NCI-H2081 (cell line): Measurements from ENCODE around the gene ST6GALNAC2.
"Not testable (repeated sequence)": the region's sequence is repeated elsewhere in the genome, so short reads cannot be mapped to it uniquely, and the experiment has no call there.

Experiments used
- DNase-seq, 2 experiments: peaks; one replicate each; lab custom pipeline; 2025; lab: John Stamatoyannopoulos, UW

ST6GALNAC2 gene

GRCh38 chr17:76570457-76570856 is 15.2 kb downstream of the ST6GALNAC2 start:
- DNase-seq = no peak

GRCh38 chr17:76569607-76570279 is 15.9 kb downstream of the ST6GALNAC2 start:
- no peak for DNase-seq

- no peak for DNase-seq
These were observed 16.8 kb downstream of the ST6GALNAC2 start for GRCh38 chr17:76568811-76569221.

- no peak for DNase-seq
These were observed 17.8 kb downstream of the ST6GALNAC2 start for GRCh38 chr17:76567634-76568432.

GRCh38 chr17:76566988-76567431 is 18.6 kb downstream of the ST6GALNAC2 start:
- DNase-seq = no peak

GRCh38 chr17:76566613-76566943 is 19.1 kb downstream of the ST6GALNAC2 start:
- DNase-seq = no peak

DNA sequence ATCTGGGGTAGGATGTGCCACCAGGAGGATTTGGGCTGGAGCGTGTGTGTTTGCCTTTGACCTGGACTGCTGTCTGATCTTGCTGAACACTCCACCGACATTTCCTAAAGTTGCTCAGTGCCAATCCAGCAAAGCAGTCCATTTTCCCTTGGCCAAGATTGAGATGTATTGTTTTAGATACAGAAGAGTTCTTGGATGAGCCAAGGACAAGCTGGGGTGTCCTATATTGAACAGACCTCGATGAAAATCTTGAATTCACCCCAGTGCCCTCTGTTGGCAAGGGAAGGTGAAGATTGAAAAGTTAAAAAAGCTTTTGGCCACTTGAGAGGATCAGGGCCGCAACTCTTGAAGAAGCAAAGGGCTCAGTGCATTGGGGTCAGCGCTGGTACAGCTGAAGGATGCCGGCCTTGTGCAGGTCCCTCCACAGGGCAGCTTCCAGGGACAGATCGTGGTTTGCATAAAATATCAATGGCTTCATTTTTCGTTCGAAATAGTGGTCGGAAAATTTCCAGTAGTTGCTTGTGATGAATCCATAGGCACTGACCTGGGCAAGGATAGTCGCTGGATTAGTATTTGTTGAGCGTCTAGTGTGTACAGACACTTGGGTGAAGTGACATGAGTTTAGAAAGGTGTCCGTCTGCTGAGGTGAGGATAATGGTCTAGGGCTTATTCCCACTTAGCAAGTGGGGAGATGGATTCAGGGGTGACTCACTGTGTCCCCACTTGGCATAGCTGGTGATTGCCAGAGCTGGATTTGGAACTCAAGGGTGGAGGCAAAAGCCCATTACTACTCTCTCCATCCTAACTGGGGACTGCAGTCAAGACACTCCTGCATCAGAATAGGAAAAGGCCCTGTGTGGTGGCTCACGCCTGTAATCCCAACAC is 19.7 kb downstream of the ST6GALNAC2 start:
- DNase-seq = no peak

GRCh38 chr17:76564991-76565727 is 20.5 kb downstream of the ST6GALNAC2 start:
- peak in 1 of 2 experiments; percentile 32 for DNase-seq

DNA sequence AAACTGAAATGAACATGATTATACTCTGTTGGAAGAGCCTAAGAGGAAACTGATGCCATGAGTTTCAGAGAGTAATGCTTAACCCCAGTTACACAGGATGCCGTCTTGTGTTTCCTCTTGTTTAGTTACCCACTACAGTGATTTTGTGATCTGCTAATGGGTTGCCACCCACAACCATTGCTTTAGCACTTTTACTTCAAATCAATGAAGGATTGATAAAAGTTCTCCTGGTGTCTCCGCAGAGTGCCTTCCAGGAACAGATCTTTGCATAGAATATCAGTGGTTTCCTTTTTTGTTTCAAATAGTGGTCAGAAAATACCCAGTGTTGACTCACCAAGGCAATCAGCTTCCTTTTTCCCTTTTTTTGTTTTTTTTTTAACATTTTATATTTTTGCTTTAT is 22.3 kb downstream of the ST6GALNAC2 start:
- not testable (repeated sequence) for DNase-seq

DNA sequence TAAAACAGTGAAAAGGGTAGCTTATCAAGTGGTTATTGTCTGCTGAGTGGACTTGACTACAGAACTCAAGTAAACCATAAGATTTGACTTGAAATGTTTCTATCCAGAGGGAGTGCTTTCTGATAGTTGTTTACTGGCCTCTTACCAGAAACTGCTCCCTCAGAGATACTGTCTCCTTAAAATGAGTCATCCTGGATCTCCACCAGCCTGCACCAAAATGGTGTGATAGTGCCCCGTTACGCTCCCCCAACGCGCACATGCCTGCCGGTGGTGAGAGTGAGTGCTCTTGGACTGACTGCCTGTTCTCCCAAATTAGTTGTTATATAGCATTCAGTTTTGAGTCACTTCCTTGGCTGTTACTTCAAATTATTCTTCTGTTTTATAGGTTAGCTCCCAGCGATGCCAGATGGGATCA is 22.9 kb downstream of the ST6GALNAC2 start:
- no peak for DNase-seq

DNA sequence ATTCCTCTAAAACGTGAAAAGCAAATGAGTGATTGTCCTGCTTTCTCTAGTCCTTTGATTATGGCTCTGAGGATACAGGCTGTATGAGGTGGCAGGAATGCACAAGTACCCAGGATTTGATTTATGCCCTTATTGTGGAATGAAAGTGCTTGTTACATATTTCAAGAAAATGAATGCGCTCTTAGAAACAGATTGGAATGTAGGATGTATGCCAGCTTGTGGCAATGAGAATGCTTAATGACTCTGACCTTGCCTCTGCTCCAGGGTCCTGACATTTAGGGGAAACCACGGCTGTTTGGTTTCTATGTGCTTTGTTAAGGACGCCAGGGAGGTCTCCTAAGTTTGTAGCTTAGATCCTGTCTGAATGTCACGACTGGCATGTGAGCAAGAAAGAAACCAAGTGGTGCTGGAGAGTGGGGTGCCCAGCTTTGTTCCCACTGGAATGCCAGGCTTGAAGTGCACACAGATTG is 23.8 kb downstream of the ST6GALNAC2 start:
- no peak for DNase-seq

DNA sequence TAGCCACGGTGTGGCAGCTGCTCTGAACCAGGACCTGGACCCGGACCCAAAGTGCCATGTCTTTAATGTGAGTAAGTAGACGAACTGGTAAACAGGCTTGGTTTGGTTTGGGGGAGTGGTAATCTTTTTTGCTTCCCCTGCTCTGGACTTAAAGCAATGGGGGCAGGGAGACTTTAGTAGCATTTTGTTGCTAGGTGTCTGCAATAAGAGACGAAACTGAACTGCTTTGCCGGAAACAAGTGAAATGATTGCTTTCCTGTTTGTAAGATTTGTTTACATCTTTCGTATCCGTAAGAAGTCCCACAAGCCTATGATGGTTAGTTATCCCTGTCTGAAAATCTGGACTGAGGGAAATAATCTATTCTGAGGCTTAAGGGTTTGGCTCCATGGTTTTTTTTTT is 24.3 kb downstream of the ST6GALNAC2 start:
- DNase-seq = no peak

DNA sequence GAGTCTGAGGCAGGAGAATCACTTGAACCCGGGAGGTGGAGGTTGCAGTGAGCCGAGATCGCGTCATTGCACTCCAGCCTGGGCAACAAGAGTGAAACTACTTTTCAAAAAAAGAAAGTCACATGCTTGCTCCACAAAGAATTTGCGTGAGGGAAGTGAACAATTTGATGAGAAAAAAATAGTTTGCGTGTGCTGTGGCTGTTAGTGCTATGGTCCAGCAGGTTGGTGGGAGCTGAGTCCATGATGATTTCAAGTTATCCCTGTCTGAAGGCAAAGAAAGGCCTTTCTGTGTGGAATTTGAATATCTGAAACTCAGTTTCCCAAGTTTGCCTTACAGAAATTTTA is 24.8 kb downstream of the ST6GALNAC2 start:
- no peak for DNase-seq

DNA sequence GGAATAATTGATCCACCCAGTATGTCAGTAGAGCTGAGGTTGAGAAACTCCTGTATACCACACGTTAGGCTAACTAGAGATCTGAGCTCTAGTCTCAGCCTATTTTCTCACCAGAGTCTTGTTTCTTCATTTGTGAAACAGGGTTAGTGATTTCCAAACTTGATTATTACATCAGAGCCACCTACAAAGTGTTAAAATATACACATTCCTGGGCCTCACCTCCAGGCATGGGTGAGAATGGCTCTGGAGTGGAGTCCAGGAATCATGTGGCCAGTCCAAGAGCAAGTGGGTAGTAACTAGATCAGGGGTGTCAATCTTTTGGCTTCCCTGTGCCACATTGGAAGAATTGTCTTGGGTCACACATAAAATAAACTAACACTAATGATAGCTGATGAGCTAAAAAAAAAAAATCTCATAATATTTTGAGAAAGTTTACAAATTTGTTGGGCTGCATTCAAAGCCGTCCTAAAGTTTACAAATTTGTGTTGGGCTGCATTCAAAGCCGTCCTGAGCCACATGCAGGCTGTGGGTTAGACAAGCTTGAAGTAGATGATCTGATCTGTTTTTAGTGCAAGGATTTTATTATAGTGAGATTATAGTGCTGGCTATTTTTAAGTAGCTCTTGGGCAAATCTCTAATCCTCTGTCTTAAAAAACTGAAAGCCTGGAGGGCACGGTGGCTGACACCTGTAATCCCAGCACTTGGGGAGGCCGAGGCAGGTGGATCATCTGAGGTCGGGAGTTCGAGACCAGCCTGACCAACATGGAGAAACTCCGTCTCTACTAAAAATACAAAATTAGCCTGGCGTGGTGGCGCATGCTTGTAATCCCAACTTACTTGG is 25.4 kb downstream of the ST6GALNAC2 start:
- no peak for DNase-seq

GRCh38 chr17:76559460-76559859 is 26.2 kb downstream of the ST6GALNAC2 start:
- DNase-seq = not testable (repeated sequence)

DNA sequence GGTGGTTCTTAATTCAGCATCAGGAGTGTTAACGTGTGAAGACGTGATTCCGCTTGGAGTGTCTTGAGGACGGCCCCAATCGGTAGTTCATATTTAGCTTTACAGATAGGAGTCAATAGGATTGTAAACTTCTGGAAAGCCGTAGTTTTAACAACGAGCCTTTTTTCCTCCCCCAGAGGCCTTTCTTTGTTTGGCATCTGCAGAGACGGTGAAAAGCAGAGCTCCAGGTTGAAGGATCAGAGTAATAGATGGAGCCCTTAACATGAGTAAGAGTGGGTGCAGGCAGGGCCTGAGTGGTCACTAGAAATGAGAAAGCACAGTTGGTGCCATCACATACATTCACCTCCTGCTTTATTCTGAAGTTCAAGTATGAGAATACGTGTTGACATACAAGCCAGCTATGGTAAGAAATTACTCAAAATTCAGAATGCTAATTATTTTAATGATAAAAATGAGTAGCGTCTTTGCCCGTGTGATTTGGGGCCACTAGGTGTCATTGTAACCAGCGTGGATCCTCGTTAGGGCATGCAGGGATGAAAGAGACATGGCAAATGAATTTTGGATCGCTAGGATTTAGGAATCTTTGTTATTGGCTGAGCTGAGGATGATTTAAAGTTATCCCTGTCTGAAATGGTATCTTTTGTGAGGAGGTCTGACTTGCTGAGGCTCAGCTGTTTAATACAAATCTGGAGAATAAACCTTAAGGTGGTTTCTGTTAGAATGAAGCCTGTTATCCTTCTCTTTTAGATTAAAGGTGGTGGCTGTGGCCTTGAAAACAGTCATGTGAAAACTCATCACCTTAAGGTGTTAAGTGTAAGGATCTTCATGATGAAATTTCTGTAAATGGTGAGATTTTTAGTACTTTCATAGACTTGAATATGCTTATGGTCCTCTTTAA is 27.2 kb downstream of the ST6GALNAC2 start:
- DNase-seq = peak; percentile 22 to 68

GRCh38 chr17:76557368-76558197 is 28.1 kb downstream of the ST6GALNAC2 start:
- DNase-seq = peak; percentile 98

DNA sequence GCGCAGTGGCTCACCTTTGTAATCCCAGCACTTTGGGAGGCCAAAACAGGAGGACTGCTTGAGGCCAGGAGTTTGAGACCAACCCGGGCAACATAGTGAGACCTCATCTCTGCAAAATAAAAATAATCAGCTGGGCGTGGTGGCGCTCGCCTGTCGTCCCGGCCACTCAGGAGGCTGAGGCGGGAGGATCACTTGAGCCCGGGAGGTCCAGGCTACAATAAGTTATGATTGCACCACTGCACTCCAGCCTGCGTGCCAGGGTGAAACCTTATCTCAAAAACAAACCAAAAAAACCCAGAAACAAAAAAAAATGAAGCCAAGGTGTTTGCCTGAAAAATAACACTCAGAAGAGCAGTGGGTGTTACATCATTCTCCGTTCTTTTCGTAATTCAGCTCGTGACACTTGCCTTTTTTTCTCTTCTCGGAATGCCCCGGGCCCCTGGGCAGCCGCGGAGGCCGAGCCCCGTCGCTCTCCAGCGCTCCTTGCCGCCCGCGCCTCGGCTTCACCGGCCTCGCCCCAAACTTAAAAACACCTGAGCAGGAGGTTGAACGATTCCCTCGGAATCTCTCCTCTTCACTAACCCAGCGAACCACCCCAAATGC is 28.8 kb downstream of the ST6GALNAC2 start:
- peak in 1 of 2 experiments; percentile 45 for DNase-seq
